Measurements from ENCODE around the gene ELMO2.

GRCh38 chr20:46371656-46372055 lies 34.8 kb downstream of the ELMO2 start:
- TF ChIP-seq, protein P1, sequence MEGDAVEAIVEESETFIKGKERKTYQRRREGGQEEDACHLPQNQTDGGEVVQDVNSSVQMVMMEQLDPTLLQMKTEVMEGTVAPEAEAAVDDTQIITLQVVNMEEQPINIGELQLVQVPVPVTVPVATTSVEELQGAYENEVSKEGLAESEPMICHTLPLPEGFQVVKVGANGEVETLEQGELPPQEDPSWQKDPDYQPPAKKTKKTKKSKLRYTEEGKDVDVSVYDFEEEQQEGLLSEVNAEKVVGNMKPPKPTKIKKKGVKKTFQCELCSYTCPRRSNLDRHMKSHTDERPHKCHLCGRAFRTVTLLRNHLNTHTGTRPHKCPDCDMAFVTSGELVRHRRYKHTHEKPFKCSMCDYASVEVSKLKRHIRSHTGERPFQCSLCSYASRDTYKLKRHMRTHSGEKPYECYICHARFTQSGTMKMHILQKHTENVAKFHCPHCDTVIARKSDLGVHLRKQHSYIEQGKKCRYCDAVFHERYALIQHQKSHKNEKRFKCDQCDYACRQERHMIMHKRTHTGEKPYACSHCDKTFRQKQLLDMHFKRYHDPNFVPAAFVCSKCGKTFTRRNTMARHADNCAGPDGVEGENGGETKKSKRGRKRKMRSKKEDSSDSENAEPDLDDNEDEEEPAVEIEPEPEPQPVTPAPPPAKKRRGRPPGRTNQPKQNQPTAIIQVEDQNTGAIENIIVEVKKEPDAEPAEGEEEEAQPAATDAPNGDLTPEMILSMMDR (IDR thresholded peaks at IDR 0.05) = no peak
- no peak for TF ChIP-seq POLR2A (IDR thresholded peaks at IDR 0.05)

Measured in prostate gland (tissue), 2 donors.